ENCODE measurements around the gene UBE2V1. TPM values are rescaled to one million over a fixed set of nuclear protein-coding genes. Genes with fewer than 3 reads are reported as not detected.
"Not testable (repeated sequence)": the region's sequence is repeated elsewhere in the genome, so short reads cannot be mapped to it uniquely, and the experiment has no call there.

Gene UBE2V1
- polyA plus RNA-seq, 4 donors = 141 to 169 (median 158) TPM

GRCh38 chr20:50068041-50068651 lies 44.8 kb downstream of the UBE2V1 start:
- DNase-seq (ENCODE audit: low read depth in 4 of 4, low spot score in 3 of 4) = no peak

GRCh38 chr20:50067461-50067860 lies 45.5 kb downstream of the UBE2V1 start:
- no peak for DNase-seq (ENCODE audit: low read depth in 4 of 4, low spot score in 3 of 4)

GRCh38 chr20:50067018-50067417 lies 45.9 kb downstream of the UBE2V1 start:
- no peak for DNase-seq (ENCODE audit: low read depth in 4 of 4, low spot score in 3 of 4)

GRCh38 chr20:50066161-50066834 lies 46.7 kb downstream of the UBE2V1 start:
- DNase-seq (ENCODE audit: low read depth in 4 of 4, low spot score in 3 of 4) = no peak

- no peak for DNase-seq (ENCODE audit: low read depth in 4 of 4, low spot score in 3 of 4)
Observed at GRCh38 chr20:50065325-50065615, 47.7 kb downstream of the UBE2V1 start.

- DNase-seq (ENCODE audit: low read depth in 4 of 4, low spot score in 3 of 4) = not testable (repeated sequence)
Observed at GRCh38 chr20:50063763-50064162, 49.2 kb downstream of the UBE2V1 start.

GRCh38 chr20:50062006-50062838 lies 50.7 kb downstream of the UBE2V1 start:
- DNase-seq (ENCODE audit: low read depth in 4 of 4, low spot score in 3 of 4) = no peak

GRCh38 chr20:50061151-50062005 lies 51.6 kb downstream of the UBE2V1 start:
- no peak for DNase-seq (ENCODE audit: low read depth in 4 of 4, low spot score in 3 of 4)

GRCh38 chr20:50058662-50059402 lies 54.1 kb downstream of the UBE2V1 start:
- no peak for DNase-seq (ENCODE audit: low read depth in 4 of 4, low spot score in 3 of 4)

GRCh38 chr20:50057714-50058053 lies 55.3 kb downstream of the UBE2V1 start:
- DNase-seq (ENCODE audit: low read depth in 4 of 4, low spot score in 3 of 4) = no peak

GRCh38 chr20:50056951-50057713 lies 55.8 kb downstream of the UBE2V1 start:
- DNase-seq (ENCODE audit: low read depth in 4 of 4, low spot score in 3 of 4) = no peak

- no peak for DNase-seq (ENCODE audit: low read depth in 4 of 4, low spot score in 3 of 4)
Observed at GRCh38 chr20:50056408-50056926, 56.5 kb downstream of the UBE2V1 start.

- DNase-seq (ENCODE audit: low read depth in 4 of 4, low spot score in 3 of 4) = no peak
Observed at GRCh38 chr20:50055524-50056083, 57.3 kb downstream of the UBE2V1 start.

GRCh38 chr20:50054626-50055511 lies 58.1 kb downstream of the UBE2V1 start:
- peak in 2 of 4 donors; percentile 61 to 67 for DNase-seq (ENCODE audit: low read depth in 4 of 4, low spot score in 3 of 4)

GRCh38 chr20:50054231-50054547 lies 58.8 kb downstream of the UBE2V1 start:
- no peak for DNase-seq (ENCODE audit: low read depth in 4 of 4, low spot score in 3 of 4)

- no peak for DNase-seq (ENCODE audit: low read depth in 4 of 4, low spot score in 3 of 4)
Observed at GRCh38 chr20:50053362-50054230, 59.4 kb downstream of the UBE2V1 start.

Data from right renal pelvis (tissue), 4 donors.